Urinary bladder (tissue), 4 donors: ENCODE data around the gene LZTR1. TPM values are rescaled to one million over a fixed set of nuclear protein-coding genes. Genes with fewer than 3 reads are reported as not detected.

Experiments
- DNase-seq: peaks from one replicate; pipeline ENCODE4 v3.0.0-alpha.2; 2015; ENCODE audit errors: extremely low spot score
- H3K27ac ChIP-seq: one replicate; pipeline ENCODE4 v1.5.1; 2013; ENCODE audit warnings: low read depth, mild to moderate bottlenecking, moderate library complexity
- H3K36me3 ChIP-seq: one replicate; pipeline ENCODE4 v1.6.1; 2013; ENCODE audit warnings: mild to moderate bottlenecking, moderate library complexity; ENCODE audit not compliant: insufficient read depth
- H3K4me1 ChIP-seq: one replicate; pipeline ENCODE4 v1.6.1; 2013; ENCODE audit warnings: mild to moderate bottlenecking, moderate library complexity; ENCODE audit not compliant: insufficient read depth
- H3K4me3 ChIP-seq: one replicate; pipeline ENCODE4 v1.5.1; 2013; ENCODE audit warnings: low read depth, low read length
- WGBS: extraction: QIAGEN DNeasy Blood & Tissue Kit; methylation state at CpG from one replicate; pipeline ENCODE4 v1.1.7; 2013; 5-methylcytosine and 5-hydroxymethylcytosine counted together
- polyA plus RNA-seq: library from polyadenylated mRNA; stranded (reverse); fragments of 200-250 nt; gene quantifications from one replicate; pipeline ENCODE4 v1.2.3, GENCODE V29; 2013
- total RNA-seq: library from RNA; depleted of rRNA; stranded (reverse); fragments of >200 nt; gene quantifications from one replicate; pipeline ENCODE4 v1.2.3, GENCODE V29; 2014
- donor health status: healthy with polysubstance abuse.
- donor health status: healthy.

Gene LZTR1
- total and polyA plus RNA-seq, 2 donors: 42.8 to 48.1 TPM

GRCh38 chr22:20956258-20957101 lies 25.6 kb upstream of the LZTR1 start:
- H3K36me3 ChIP-seq: no peaks in the 10 kb centered on the region
- WGBS: 35% methylated on average over 27 of the region's 27 CpGs

GRCh38 chr22:20957102-20957682 lies 24.9 kb upstream of the LZTR1 start:
- WGBS: under 1% methylated on average over 59 of the region's 59 CpGs
- Histone ChIP-seq H3K4me1 (no peaks in the 10 kb centered on the region), H3K4me3 (peak overlapping the region; percentile 60), H3K36me3 (no peaks in the 10 kb centered on the region), H3K27ac (no peak overlapping the region)
- no peak for DNase-seq

More at GRCh38 chr22:20956258-20957101, 25.6 kb upstream of the LZTR1 start:
- Histone ChIP-seq H3K27ac (no peak overlapping the region), H3K4me1 (no peaks in the 10 kb centered on the region), H3K4me3 (peak overlapping the region; percentile 60)
- DNase-seq: no peak

- WGBS: 2% methylated on average over 32 of the region's 32 CpGs
- no peak for DNase-seq
- no peaks in the 10 kb centered on the region for H3K36me3 ChIP-seq
- no peaks in the 10 kb centered on the region for H3K4me1 ChIP-seq
- H3K27ac ChIP-seq: no peak overlapping the region
- peak overlapping the region; percentile 60 for H3K4me3 ChIP-seq
Observed at GRCh38 chr22:20957683-20958431, 24.2 kb upstream of the LZTR1 start.

- no peak for DNase-seq
- H3K36me3 ChIP-seq: no peaks in the 10 kb centered on the region
- no peaks in the 10 kb centered on the region for H3K4me1 ChIP-seq
- WGBS: 96% methylated on average over 20 of the region's 20 CpGs
- no peak overlapping the region for H3K27ac ChIP-seq
- H3K4me3 ChIP-seq: no peak overlapping the region
Observed at GRCh38 chr22:20959578-20960461, 22.3 kb upstream of the LZTR1 start.

- H3K27ac ChIP-seq: no peak overlapping the region
Observed at GRCh38 chr22:20960609-20961008, 21.5 kb upstream of the LZTR1 start.

GRCh38 chr22:20962491-20962945 lies 19.6 kb upstream of the LZTR1 start:
- DNase-seq: no peak
- 95% methylated on average over 6 of the region's 6 CpGs for WGBS
- Histone ChIP-seq H3K36me3 (no peaks in the 10 kb centered on the region), H3K27ac (no peak overlapping the region), H3K4me1 (no peaks in the 10 kb centered on the region), H3K4me3 (no peak overlapping the region)

More at GRCh38 chr22:20960609-20961008, 21.5 kb upstream of the LZTR1 start:
- no peaks in the 10 kb centered on the region for H3K36me3 ChIP-seq
- no peak overlapping the region for H3K4me3 ChIP-seq
- WGBS: 90% methylated on average over 4 of the region's 4 CpGs
- no peak for DNase-seq
- no peaks in the 10 kb centered on the region for H3K4me1 ChIP-seq

GRCh38 chr22:20963201-20964052 lies 18.7 kb upstream of the LZTR1 start:
- DNase-seq: no peak
- Histone ChIP-seq H3K36me3 (no peaks in the 10 kb centered on the region), H3K4me1 (no peaks in the 10 kb centered on the region), H3K27ac (no peak overlapping the region), H3K4me3 (no peak overlapping the region)
- WGBS: 74% methylated on average over 7 of the region's 7 CpGs

GRCh38 chr22:20964090-20964798 lies 17.9 kb upstream of the LZTR1 start:
- Histone ChIP-seq H3K36me3 (no peaks in the 10 kb centered on the region), H3K27ac (no peak overlapping the region), H3K4me3 (peak overlapping the region; percentile 34), H3K4me1 (no peaks in the 10 kb centered on the region)
- 58% methylated on average over 6 of the region's 6 CpGs for WGBS
- no peak for DNase-seq

- Histone ChIP-seq H3K4me1 (no peaks in the 10 kb centered on the region), H3K4me3 (peak overlapping the region; percentile 34), H3K27ac (no peak overlapping the region), H3K36me3 (no peaks in the 10 kb centered on the region)
- WGBS: 2% methylated on average over 28 of the region's 28 CpGs
- DNase-seq: no peak
Observed at GRCh38 chr22:20964799-20965103, 17.3 kb upstream of the LZTR1 start.

- Histone ChIP-seq H3K4me3 (peak overlapping the region; percentile 34), H3K27ac (no peak overlapping the region), H3K36me3 (no peaks in the 10 kb centered on the region), H3K4me1 (no peaks in the 10 kb centered on the region)
- DNase-seq: no peak
- 8% methylated on average over 65 of the region's 65 CpGs for WGBS
Observed at GRCh38 chr22:20965104-20965887, 16.8 kb upstream of the LZTR1 start.
